Kidney tubule cell (primary cell): ENCODE data around the gene CCDC81.
A peak's percentile ranks its signal among the peaks of the same experiment; 100 is the strongest.

Source experiments
- DNase-seq: peaks from one replicate; pipeline ENCODE4 v3.0.0-alpha.2; 2018; ENCODE audit warnings: low spot score

The CCDC81 gene

DNA sequence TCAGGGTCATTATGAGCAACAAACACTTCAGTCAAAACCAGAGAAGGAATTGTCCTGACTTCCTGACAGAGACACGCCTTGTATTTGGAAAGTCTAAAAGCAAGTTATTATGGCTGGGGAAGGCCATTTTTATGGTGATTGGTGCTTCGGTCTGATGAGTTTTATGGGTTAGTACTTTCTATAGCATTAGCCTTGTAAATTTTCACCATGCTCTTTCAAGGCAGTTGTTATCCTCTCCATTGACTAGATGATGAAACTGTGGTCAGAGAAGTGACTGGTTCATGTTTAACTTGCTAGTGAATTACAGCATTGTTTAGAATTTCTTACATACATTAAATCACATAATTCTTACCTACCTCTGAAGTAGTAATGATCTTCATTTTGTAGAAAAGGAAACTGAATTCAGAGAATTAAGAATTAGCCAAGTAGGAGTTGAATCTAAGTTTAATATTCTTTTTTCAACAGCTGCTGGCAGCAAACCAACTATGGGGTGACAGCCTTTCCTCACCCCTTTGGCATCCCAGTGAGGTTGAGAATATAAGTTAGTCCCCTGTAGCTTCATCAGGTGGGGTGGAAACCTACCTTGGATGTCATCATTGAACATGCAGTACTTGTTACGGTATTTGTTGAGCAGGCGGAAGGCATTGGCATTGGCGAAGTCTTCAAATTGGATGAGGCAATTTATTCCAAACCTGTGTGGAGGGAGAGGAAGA, 90.0 kb downstream of the CCDC81 start:
- peak; percentile 71 for DNase-seq

- no peak for DNase-seq
Observed at GRCh38 chr11:86468169-86468568, 93.5 kb downstream of the CCDC81 start.

- DNase-seq, result peak; percentile 21
Observed at GRCh38 chr11:86469491-86470388, 95.1 kb downstream of the CCDC81 start.
